Hepatocyte (in vitro differentiated cells): ENCODE measurements around the gene HBE1.

ENCODE experiments used
- EZH2 ChIP-seq: fragments of 200-600 bp; sonication (generic); IDR thresholded peaks from 2 replicates; pipeline ENCODE4 v1.6.1; 2016; ENCODE audit warnings: antibody characterized with exemption, mild to moderate bottlenecking, borderline replicate concordance
- EZH2phosphoT487 ChIP-seq: fragments of 200-600 bp; sonication (generic); IDR thresholded peaks from one replicate; pipeline ENCODE4 v1.6.1; 2018; ENCODE audit warnings: antibody characterized with exemption, mild to moderate bottlenecking, low read depth, moderate library complexity; ENCODE audit not compliant: unreplicated experiment, severe bottlenecking
- TF ChIP-seq, protein P1 (sequence below): fragments of 200-600 bp; sonication (generic); IDR thresholded peaks from 2 replicates; pipeline ENCODE4 v1.5.1; 2016; ENCODE audit warnings: antibody characterized with exemption, mild to moderate bottlenecking; ENCODE audit not compliant: poor library complexity

DNA sequence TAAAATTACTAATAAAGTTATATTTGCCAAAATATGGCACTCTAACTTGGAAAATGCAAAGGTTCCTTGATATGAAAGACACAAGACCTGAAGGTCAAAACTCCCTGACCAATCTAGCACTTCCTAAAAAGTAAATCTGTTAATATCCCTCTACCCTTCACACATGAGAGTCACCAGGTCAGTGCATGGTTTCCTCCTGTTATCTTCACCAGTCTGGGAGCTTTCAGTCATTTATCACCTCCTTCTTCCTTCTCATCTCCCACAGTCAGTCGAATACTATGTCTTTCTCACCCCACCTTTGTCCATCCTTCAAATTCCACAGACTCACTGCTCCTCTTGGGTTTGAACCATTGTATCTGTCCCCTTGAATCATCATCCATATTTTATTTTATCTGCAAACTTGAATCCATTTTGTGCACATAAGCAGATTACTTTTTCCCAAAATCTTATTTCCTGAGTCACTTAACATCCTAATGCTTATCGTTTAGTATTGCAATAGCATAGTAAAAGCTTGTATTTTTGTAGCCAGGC is 2.6 kb downstream of the HBE1 start:
- TF ChIP-seq, protein P1, sequence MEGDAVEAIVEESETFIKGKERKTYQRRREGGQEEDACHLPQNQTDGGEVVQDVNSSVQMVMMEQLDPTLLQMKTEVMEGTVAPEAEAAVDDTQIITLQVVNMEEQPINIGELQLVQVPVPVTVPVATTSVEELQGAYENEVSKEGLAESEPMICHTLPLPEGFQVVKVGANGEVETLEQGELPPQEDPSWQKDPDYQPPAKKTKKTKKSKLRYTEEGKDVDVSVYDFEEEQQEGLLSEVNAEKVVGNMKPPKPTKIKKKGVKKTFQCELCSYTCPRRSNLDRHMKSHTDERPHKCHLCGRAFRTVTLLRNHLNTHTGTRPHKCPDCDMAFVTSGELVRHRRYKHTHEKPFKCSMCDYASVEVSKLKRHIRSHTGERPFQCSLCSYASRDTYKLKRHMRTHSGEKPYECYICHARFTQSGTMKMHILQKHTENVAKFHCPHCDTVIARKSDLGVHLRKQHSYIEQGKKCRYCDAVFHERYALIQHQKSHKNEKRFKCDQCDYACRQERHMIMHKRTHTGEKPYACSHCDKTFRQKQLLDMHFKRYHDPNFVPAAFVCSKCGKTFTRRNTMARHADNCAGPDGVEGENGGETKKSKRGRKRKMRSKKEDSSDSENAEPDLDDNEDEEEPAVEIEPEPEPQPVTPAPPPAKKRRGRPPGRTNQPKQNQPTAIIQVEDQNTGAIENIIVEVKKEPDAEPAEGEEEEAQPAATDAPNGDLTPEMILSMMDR, result no peak
- no peak for TF ChIP-seq EZH2
- no peak for TF ChIP-seq EZH2phosphoT487
